Measurements from ENCODE around the gene ARHGEF4.

DNA sequence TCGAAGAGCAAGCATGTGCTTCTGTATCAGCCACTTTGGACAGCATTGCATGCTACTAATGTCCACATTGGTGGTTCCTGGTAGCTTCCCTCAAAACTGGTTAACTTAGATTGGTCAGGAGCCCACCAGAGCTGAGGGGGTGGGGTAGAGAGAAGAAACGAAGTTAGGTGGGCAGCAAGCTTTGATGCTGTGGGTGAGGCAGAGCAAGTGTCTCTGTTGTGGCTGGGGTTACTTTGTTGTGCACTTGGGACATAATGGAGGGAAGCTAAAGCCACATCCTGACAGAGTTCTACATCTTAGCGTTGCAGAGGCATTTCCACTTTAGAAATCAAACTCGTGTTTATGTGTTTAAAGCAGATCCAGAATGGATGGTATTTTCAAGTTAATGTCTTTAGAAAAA is 173.9 kb downstream of the ARHGEF4 start:
- TF ChIP-seq, protein P1, sequence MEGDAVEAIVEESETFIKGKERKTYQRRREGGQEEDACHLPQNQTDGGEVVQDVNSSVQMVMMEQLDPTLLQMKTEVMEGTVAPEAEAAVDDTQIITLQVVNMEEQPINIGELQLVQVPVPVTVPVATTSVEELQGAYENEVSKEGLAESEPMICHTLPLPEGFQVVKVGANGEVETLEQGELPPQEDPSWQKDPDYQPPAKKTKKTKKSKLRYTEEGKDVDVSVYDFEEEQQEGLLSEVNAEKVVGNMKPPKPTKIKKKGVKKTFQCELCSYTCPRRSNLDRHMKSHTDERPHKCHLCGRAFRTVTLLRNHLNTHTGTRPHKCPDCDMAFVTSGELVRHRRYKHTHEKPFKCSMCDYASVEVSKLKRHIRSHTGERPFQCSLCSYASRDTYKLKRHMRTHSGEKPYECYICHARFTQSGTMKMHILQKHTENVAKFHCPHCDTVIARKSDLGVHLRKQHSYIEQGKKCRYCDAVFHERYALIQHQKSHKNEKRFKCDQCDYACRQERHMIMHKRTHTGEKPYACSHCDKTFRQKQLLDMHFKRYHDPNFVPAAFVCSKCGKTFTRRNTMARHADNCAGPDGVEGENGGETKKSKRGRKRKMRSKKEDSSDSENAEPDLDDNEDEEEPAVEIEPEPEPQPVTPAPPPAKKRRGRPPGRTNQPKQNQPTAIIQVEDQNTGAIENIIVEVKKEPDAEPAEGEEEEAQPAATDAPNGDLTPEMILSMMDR (optimal IDR thresholded peaks at IDR 0.05 in 1 of 3, IDR thresholded peaks at IDR 0.05 in 1 of 3, conservative IDR thresholded peaks at IDR 0.05 in 1 of 3; ENCODE audit: extremely low read depth in 1 of 3, insufficient read depth in 2 of 3, low read length in 3 of 3): no peak
- TF ChIP-seq EZH2 (IDR thresholded peaks at IDR 0.05; ENCODE audit: low read length): no peak

Data from keratinocyte (primary cell).